Natural killer cell treated with Interleukin-12 subunit alpha and Interleukin-12 subunit beta and Interleukin-15 and Interleukin-18, amount 100 ng/mL, for 72 hours (primary cell): Measurements from ENCODE around the gene ATP8B1. TPM values are rescaled to one million over a fixed set of nuclear protein-coding genes. Genes with fewer than 3 reads are reported as not detected.
"Not testable (repeated sequence)": the region's sequence is repeated elsewhere in the genome, so short reads cannot be mapped to it uniquely, and the experiment has no call there.

Experiments used
- ATAC-seq, 2 donors: fragments of 150-1000 bp; cut with Tn5 transposase in 1 of 2; sonication (Bioruptor Pico), chemical (Tn5 transposase) in 1 of 2; 2 replicates each; pipeline ENCODE4 v1.10.0; 2021
- DNase-seq: peaks from one replicate; pipeline ENCODE4 v3.0.0; 2022; ENCODE audit warnings: low spot score
- H3K27ac Mint-ChIP-seq, 2 donors: 1 replicate in 1 of 2; 2 replicates in 1 of 2; pipeline ENCODE4 v1.8.0; 2022; ENCODE audit warnings: mixed read lengths in 2 of 2, mild to moderate bottlenecking in 1 of 2, moderate library complexity in 1 of 2
- H3K27me3 Mint-ChIP-seq, 2 donors: 1 replicate in 1 of 2; 2 replicates in 1 of 2; pipeline ENCODE4 v1.8.0; 2022; ENCODE audit warnings: mixed read lengths in 2 of 2
- H3K36me3 Mint-ChIP-seq: one replicate; pipeline ENCODE4 v1.8.0; 2022; ENCODE audit warnings: mixed read lengths
- H3K4me1 Mint-ChIP-seq, 2 donors: 1 replicate in 1 of 2; 2 replicates in 1 of 2; pipeline ENCODE4 v1.8.0; 2022; ENCODE audit warnings: low read depth in 2 of 2, mixed read lengths in 2 of 2, mild to moderate bottlenecking in 1 of 2
- H3K4me3 Mint-ChIP-seq: one replicate; pipeline ENCODE4 v1.8.0; 2022; ENCODE audit warnings: mixed read lengths
- H3K9me3 Mint-ChIP-seq: 2 replicates; pipeline ENCODE4 v1.8.0; 2022; ENCODE audit warnings: mixed read lengths
- total RNA-seq, 2 donors: library from RNA; stranded (reverse); gene quantifications; one replicate each; pipeline ENCODE4 v1.2.3, GENCODE V29; 2022

Gene ATP8B1
- not detected for total RNA-seq

GRCh38 chr18:57803103-57803969, at the start of gene ATP8B1:
Gene ATP8B1, minus strand, starts transcription at chr18:57803315. Its CDS starts 71,508 bp downstream, at chr18:57731807.
- Mint-ChIP-seq H3K4me1 (no peaks in the 10 kb centered on the region), H3K9me3 (no peaks in the 10 kb centered on the region), H3K36me3 (no peaks in the 10 kb centered on the region), H3K4me3 (peak within 1 kb of the TSS; percentile 38), H3K27me3 (peaks cover 23 to 29% of the 10 kb centered on the region in 2 donors), H3K27ac (no peak within 1 kb of the TSS)
- no peak for DNase-seq
- ATAC-seq = peak; percentile 22 to 45

DNA sequence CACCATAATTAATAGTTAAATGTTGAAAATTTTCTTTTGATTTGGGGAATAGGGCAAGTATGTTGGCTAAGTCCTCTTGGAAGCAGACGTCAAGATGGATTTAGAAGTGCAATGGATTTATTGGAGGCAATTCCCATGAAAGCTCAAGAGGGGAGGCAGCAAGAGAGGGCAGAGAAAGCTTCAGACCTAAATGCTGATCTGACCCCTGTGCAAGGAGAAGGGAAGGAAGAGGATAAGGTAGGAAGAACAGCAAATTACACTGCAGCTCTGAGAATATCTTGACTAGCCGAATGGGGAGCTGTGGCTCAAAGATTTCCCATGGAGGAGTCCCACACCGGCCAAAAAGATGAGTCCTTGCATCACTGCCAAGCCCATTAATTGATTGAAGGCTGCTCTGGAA, 46.9 kb upstream of the ATP8B1 start:
- Mint-ChIP-seq H3K4me3 (no peak overlapping the region), H3K27me3 (peaks cover 11 to 14% of the 10 kb centered on the region in 2 donors), H3K9me3 (no peaks in the 10 kb centered on the region), H3K36me3 (no peaks in the 10 kb centered on the region), H3K4me1 (no peaks in the 10 kb centered on the region), H3K27ac (no peak overlapping the region)
- no peak for ATAC-seq
- no peak for DNase-seq

DNA sequence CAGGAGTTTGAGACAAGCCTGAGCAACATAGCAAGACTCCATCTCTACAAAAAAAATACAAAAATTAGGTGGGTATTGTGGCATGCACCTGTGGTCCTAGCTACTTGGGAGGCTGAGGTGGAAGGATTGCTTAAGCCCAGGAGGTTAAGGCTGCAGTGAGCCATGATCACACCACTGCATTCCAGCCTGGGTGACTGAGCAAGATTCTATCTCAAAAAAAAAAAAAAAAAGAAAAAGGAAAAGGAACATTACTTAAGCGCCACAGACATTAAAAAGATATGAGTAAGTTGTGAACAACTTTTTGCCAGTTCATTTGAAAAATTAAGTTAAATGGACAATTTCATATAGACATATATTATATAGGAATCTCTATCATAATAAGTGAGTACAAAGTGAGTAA, 45.3 kb upstream of the ATP8B1 start:
- not testable (repeated sequence) for DNase-seq, ATAC-seq, H3K4me3 Mint-ChIP-seq, H3K36me3 Mint-ChIP-seq, H3K9me3 Mint-ChIP-seq, H3K4me1 Mint-ChIP-seq, H3K27ac Mint-ChIP-seq
- H3K27me3 Mint-ChIP-seq = peaks cover 14 to 30% of the 10 kb centered on the region in 2 donors

DNA sequence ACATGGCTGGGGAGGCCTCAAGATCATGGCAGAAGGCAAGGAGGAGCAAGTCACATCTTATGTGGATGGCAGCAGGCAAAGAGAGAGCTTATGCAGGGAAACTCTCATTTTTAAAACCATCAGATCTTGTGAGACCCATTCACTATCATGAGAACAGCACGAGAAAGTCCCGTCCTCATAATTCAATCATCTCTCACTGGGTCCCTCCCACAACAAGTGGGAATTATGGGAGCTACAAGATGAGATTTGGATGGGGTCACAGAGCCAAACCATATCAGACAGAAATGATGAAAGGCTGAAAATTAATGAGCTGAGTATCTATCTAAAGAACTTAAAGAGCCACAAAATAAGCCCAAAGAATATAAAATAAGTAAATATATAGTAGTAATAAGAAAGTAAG, 44.3 kb upstream of the ATP8B1 start:
- H3K4me1 Mint-ChIP-seq, ATAC-seq, H3K36me3 Mint-ChIP-seq, H3K4me3 Mint-ChIP-seq, H3K27ac Mint-ChIP-seq, H3K9me3 Mint-ChIP-seq, DNase-seq: not testable (repeated sequence)
- H3K27me3 Mint-ChIP-seq = peaks cover 21 to 35% of the 10 kb centered on the region in 2 donors

GRCh38 chr18:57846258-57846657, 43.1 kb upstream of the ATP8B1 start:
- DNase-seq (no peak), ATAC-seq (no peak)
- Mint-ChIP-seq H3K4me3 (no peak overlapping the region), H3K27ac (no peak overlapping the region), H3K9me3 (no peaks in the 10 kb centered on the region), H3K4me1 (peaks cover 11 to 12% of the 10 kb centered on the region in 2 donors), H3K36me3 (no peaks in the 10 kb centered on the region), H3K27me3 (peaks cover 21 to 35% of the 10 kb centered on the region in 2 donors)

DNA sequence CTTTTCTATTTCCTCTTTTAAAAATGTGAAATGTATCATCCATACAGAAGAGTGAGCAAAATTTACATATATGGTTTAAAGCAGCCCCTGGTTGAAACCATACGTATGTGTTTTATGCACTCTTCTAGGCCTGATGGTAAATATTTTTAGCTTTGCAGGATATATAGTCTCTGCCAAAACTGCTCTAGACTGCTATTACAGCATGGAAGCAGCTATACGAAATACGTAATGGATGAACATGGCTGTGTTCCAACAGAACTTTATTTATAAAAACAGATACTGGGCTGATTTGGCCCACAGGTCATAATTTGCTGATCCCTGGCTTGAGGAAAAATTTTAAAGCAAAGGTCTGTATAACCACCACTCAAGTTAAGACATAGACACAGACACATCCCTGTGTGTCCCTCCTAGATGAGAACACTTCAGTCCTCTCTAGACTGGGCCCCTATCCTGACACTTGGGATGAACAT, 42.5 kb upstream of the ATP8B1 start:
- H3K4me1 Mint-ChIP-seq = peaks cover 13 to 16% of the 10 kb centered on the region in 2 donors
- H3K4me3 Mint-ChIP-seq = no peak overlapping the region
- ATAC-seq (no peak), DNase-seq (no peak)
- H3K27ac Mint-ChIP-seq = no peak overlapping the region
- H3K36me3 Mint-ChIP-seq = no peaks in the 10 kb centered on the region
- peaks cover 21 to 35% of the 10 kb centered on the region in 2 donors for H3K27me3 Mint-ChIP-seq
- no peaks in the 10 kb centered on the region for H3K9me3 Mint-ChIP-seq

GRCh38 chr18:57844319-57844718, 41.2 kb upstream of the ATP8B1 start:
- DNase-seq = no peak
- Mint-ChIP-seq H3K9me3 (no peaks in the 10 kb centered on the region), H3K27ac (no peak overlapping the region), H3K4me1 (peaks cover 13 to 16% of the 10 kb centered on the region in 2 donors), H3K4me3 (no peak overlapping the region), H3K36me3 (no peaks in the 10 kb centered on the region), H3K27me3 (peaks cover 24 to 35% of the 10 kb centered on the region in 2 donors)
- ATAC-seq = no peak

- ATAC-seq = no peak
- Mint-ChIP-seq H3K36me3 (no peaks in the 10 kb centered on the region), H3K4me1 (peaks cover 13 to 18% of the 10 kb centered on the region in 2 donors), H3K9me3 (no peaks in the 10 kb centered on the region), H3K27me3 (peaks cover 25 to 41% of the 10 kb centered on the region in 2 donors), H3K27ac (no peak overlapping the region), H3K4me3 (no peak overlapping the region)
- no peak for DNase-seq
Observed at GRCh38 chr18:57843386-57843785, 40.3 kb upstream of the ATP8B1 start.

DNA sequence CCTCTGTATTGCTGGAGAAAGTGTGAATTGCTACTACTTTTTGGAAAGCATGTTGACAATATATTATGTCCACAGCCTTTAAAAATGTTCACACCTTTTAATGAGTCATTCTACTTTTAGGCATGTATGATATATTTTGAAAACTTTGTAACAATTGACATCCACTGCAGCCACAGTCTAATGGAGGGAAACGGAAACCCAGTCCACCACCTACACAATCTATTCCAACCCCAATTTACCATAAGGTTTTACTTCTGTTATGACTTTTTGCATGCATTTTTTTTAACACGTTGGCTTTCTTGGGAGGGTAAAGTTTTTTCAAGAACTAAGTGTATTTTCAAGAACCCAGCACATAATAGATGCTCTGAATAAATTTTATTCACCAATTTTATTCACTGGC, 38.5 kb upstream of the ATP8B1 start:
- peak overlapping the region; percentile 50 for H3K4me3 Mint-ChIP-seq
- DNase-seq (no peak), ATAC-seq (peak; percentile 82 to 84)
- peaks cover 23 to 47% of the 10 kb centered on the region in 2 donors for H3K27me3 Mint-ChIP-seq
- no peaks in the 10 kb centered on the region for H3K36me3 Mint-ChIP-seq
- peak overlapping the region; percentile 33 to 37 for H3K27ac Mint-ChIP-seq
- no peaks in the 10 kb centered on the region for H3K9me3 Mint-ChIP-seq
- peaks cover 16 to 25% of the 10 kb centered on the region in 2 donors for H3K4me1 Mint-ChIP-seq

GRCh38 chr18:57839942-57840381, 36.8 kb upstream of the ATP8B1 start:
- H3K9me3 Mint-ChIP-seq = no peaks in the 10 kb centered on the region
- peaks cover 16 to 25% of the 10 kb centered on the region in 2 donors for H3K4me1 Mint-ChIP-seq
- H3K4me3 Mint-ChIP-seq = no peak overlapping the region
- H3K27ac Mint-ChIP-seq = no peak overlapping the region
- peaks cover 18 to 40% of the 10 kb centered on the region in 2 donors for H3K27me3 Mint-ChIP-seq
- no peaks in the 10 kb centered on the region for H3K36me3 Mint-ChIP-seq
- no peak for DNase-seq
- no peak for ATAC-seq

GRCh38 chr18:57837917-57838548, 34.9 kb upstream of the ATP8B1 start:
- no peak for DNase-seq
- H3K9me3 Mint-ChIP-seq = no peaks in the 10 kb centered on the region
- H3K4me1 Mint-ChIP-seq = peaks cover 26 to 34% of the 10 kb centered on the region in 2 donors
- H3K4me3 Mint-ChIP-seq = peak overlapping the region; percentile 66
- H3K36me3 Mint-ChIP-seq = peaks cover 1% of the 10 kb centered on the region
- H3K27ac Mint-ChIP-seq = peak overlapping the region in 1 of 2 donors; percentile 29
- ATAC-seq = peak; percentile 86 to 91
- peaks cover 11 to 22% of the 10 kb centered on the region in 2 donors for H3K27me3 Mint-ChIP-seq

GRCh38 chr18:57836557-57836956, 33.4 kb upstream of the ATP8B1 start:
- H3K4me1 Mint-ChIP-seq = peaks cover 22 to 30% of the 10 kb centered on the region in 2 donors
- no peak for DNase-seq
- H3K9me3 Mint-ChIP-seq = peaks cover 6% of the 10 kb centered on the region
- no peak overlapping the region for H3K4me3 Mint-ChIP-seq
- no peak overlapping the region for H3K27ac Mint-ChIP-seq
- no peak for ATAC-seq
- peaks cover 9 to 20% of the 10 kb centered on the region in 2 donors for H3K27me3 Mint-ChIP-seq
- peaks cover 10% of the 10 kb centered on the region for H3K36me3 Mint-ChIP-seq

GRCh38 chr18:57835904-57836303, 32.8 kb upstream of the ATP8B1 start:
- Mint-ChIP-seq H3K9me3 (peaks cover 9% of the 10 kb centered on the region), H3K27ac (no peak overlapping the region), H3K36me3 (peaks cover 14% of the 10 kb centered on the region), H3K4me1 (peaks cover 21 to 24% of the 10 kb centered on the region in 2 donors), H3K27me3 (peaks cover 11 to 20% of the 10 kb centered on the region in 2 donors), H3K4me3 (no peak overlapping the region)
- ATAC-seq = no peak
- DNase-seq = no peak

DNA sequence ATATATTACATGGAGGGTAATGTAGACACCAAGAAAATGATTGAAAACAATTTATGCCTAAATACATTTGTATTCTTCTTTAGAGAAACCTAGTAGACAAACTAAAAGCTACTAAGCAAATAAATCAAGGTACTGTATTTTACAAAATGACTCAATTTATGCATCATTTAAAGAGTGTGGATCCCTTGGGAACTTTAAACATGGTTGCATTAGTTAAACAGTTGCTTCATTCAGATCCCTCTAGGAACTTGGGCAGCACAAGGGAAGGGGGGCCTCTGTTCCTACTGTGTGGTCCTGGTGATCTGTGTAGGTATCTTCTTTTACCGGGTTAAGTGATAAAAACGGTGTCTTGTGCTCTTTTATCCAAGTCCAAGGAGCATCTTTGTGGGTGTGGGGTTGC, 31.5 kb upstream of the ATP8B1 start:
- peaks cover 9% of the 10 kb centered on the region for H3K9me3 Mint-ChIP-seq
- peaks cover 12 to 26% of the 10 kb centered on the region in 2 donors for H3K27me3 Mint-ChIP-seq
- H3K4me3 Mint-ChIP-seq = no peak overlapping the region
- peaks cover 19% of the 10 kb centered on the region for H3K36me3 Mint-ChIP-seq
- DNase-seq = no peak
- peaks cover 21 to 23% of the 10 kb centered on the region in 2 donors for H3K4me1 Mint-ChIP-seq
- no peak overlapping the region for H3K27ac Mint-ChIP-seq
- ATAC-seq = no peak
